PC-9 (cell line): Measurements from ENCODE around the gene PCNT.

Experiments
- CTCF ChIP-seq: fragments of 200-600 bp; sonication (generic); conservative IDR thresholded peaks from 2 replicates; pipeline ENCODE4 v1.6.1; 2017; ENCODE audit warnings: mixed run types, antibody characterized with exemption, mild to moderate bottlenecking, moderate library complexity
- EZH2 ChIP-seq: fragments of 200-600 bp; sonication (generic); IDR thresholded peaks from 2 replicates; pipeline ENCODE4 v1.8.0; 2017; ENCODE audit warnings: antibody characterized with exemption, low read depth

DNA sequence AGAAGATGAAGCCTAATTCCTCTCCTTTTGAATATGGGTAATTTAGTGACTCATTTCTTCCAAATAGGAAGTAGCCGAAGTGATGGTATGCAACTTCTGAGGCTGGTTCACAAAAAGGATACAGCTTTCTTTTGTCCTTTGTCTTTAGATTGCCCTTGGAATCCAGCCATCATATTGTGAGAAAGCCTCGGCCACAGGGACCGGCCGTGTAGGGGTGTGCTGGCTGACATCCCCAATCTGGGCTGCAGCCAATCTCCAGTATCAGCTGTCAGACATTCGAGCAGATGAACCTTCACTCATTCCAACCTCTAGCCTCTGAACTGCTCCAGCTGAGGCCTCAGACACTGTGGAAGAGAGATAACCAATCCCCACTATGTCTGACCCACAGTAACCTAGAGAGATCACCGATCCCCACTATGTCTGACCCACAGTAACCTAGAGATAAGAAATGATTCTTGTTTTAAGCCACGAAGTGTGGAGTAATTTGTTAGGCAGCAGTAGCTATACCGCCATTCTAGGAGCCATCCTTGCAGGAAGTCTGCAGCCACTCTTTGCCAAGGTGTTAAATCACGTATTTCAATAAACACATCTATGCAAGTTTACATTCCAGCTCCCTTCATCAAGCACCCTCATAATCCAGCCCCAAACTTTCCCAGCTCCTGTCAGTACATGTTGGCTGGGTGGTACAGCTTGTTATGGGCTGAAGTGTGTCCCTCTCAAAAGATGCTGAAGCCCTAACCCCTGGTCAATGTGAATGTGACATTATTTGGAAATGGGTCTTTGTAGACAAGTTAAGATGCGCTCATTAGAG lies 131.8 kb downstream of the PCNT start:
- no peak for TF ChIP-seq CTCF
- TF ChIP-seq EZH2, result no peak
